ENCODE measurements around the gene IL10RA.
"Not testable (repeated sequence)": the region's sequence is repeated elsewhere in the genome, so short reads cannot be mapped to it uniquely, and the experiment has no call there.

IL10RA gene

DNA sequence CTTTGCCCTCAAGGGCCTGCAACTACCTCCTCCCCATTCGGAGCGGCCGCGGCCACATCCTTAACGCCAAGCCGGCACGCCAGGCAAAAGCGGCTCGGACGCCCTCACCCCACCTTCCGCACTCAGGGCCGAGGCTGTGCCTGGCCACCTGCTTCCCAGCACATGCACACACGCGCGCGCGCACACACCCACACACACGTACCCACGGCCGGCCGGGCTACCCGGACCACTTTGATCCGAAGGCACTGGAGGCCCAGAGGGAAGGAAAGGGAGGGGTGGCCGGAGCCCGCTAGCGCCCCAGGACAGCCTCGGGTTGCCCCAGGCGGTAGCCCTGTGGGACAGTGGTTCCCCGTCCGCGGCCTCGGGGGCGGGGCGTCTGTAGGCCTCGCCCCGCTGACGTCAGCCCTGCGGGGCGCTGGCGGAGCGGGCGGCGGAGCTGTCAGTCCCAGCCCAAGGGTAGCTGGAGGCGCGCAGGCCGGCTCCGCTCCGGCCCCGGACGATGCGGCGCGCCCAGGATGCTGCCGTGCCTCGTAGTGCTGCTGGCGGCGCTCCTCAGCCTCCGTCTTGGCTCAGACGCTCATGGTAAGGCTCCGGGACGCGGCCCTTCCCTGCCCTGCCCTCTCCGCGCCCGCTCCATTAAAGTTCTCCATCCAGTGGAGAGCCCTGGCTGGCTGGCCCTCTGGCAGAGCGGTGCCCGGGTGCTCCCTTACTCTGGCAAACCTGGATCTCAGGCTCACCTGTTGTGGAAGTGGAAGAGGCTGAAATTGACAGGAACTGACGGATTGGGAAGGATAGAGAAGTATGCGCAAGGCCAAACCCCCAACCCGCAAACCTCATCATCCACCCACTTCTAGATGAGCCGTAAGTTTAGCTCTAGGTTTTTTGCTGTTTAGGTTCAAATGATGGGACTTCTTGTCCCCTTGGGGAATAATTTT is at the start of gene IL10RA:
Gene IL10RA, plus strand, starts transcription at position 442 of the 935 bp plus-strand sequence. Its CDS starts 74 bp downstream, at position 516.
- peak; percentile 42 for DNase-seq (ENCODE audit: low spot score)

DNA sequence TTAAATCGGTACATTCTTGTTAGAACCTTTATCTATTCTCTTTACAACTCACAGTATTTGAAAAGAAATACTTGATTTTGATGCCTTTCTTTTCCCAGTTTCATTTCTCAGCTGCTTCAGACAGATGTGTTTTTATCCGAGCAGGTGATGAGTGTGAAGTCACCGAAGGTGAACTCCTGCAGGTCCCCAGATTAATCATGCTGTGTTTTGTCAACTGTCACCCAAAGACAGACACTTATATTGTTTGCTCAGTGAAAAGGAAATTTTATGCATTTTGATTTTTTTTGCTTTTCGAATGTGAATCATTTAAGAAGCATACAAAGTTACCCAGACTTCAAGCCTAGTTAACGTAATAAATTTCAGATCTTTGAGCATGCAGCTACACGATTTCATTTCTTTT is 49.2 kb upstream of the IL10RA start:
- DNase-seq (ENCODE audit: low spot score), result no peak

DNA sequence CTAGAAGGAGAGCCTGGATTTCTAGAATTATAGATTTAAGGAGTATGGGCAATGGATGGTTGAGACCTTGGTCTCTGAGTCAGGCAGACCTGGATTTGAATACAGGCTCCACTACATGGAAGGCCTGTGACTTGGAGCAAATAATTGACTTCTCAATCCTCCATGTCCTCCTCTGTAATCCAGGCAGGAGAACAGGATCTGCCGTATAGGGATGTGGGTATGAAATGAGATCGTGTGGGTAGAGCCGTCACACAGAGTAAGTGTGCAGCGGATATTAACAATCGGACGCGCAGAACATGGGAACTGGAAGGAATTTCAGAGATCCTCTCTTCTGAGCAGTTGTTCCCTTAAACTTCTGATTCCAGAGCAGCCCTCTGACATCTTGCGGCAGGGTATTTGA is 45.5 kb upstream of the IL10RA start:
- no peak for DNase-seq (ENCODE audit: low spot score)

DNA sequence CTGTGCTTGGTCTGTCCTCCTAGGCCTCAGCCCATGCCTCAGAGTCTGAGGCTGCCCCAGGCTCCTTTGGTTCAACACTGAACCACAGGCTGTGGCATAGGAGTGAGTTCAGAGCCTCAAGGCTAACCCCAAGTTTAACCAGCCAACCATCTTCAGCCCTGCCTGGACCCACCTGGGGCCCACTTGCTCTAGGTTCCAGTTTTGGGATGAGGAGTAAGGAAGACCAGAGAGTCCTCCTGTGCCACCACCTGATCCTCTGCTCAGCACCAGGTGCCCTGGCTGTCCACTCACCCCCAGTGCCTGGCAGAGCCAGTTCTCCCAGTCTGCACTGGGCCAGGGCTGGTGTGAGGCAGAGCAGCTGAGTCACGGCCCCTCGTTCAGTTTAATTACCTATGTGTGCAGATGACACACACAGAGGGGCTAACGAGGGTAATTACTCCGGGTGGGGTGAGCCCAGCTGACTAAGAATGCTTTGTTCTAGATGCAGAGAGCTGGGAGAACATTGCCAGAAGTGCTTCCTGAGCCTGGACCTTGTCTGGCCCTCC is 45.0 kb upstream of the IL10RA start:
- no peak for DNase-seq (ENCODE audit: low spot score)

DNA sequence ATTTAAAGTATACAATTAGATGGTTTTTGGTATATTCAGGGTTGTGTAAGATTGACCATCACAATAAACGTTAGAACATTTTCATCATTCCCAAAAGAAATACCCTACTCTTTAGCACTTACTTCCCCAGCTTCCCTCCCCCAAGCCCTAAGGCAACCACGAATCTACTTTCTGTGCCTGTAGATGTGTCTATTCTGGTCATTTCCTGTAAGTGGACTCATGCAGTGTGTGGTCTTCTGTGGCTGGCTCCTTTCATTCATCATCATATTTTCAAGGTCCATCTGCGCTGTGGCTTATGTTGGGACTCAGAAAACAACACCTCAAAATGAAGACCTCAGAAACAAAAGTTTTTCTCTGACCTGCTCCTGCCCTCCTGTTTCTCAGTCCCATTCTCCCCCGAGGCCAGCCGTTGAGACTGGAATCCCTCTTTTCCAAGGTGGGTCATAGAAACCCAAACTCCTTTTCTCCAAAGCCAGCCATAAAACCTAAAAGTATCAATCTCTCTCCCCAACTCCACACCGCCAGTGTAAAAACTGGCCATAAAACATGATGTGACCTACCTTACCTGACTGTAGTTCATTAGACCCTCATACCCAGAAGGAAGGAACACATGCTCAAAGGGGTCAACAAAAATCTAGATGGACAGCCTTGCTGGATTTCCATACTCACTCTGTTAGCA is 44.1 kb upstream of the IL10RA start:
- DNase-seq (ENCODE audit: low spot score), result no peak

DNA sequence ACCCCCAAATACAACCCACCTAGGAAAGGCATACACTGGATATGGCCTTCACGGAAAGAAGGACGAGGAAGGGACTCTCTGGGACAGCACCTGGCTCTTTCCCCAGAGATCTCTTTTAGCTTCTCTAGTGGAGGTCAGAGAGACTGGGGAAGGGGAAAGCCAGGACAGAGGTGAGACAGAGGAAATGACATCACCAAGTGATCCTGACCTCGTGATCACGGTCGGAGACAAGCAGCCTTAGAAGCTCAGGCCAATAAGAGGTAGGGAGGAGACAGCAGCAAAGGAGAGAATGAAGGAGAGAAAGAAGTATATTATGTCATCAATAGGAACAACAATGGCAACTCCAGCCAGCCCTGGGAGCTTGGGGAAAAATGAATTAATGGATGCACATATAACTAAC is 41.6 kb upstream of the IL10RA start:
- no peak for DNase-seq (ENCODE audit: low spot score)

DNA sequence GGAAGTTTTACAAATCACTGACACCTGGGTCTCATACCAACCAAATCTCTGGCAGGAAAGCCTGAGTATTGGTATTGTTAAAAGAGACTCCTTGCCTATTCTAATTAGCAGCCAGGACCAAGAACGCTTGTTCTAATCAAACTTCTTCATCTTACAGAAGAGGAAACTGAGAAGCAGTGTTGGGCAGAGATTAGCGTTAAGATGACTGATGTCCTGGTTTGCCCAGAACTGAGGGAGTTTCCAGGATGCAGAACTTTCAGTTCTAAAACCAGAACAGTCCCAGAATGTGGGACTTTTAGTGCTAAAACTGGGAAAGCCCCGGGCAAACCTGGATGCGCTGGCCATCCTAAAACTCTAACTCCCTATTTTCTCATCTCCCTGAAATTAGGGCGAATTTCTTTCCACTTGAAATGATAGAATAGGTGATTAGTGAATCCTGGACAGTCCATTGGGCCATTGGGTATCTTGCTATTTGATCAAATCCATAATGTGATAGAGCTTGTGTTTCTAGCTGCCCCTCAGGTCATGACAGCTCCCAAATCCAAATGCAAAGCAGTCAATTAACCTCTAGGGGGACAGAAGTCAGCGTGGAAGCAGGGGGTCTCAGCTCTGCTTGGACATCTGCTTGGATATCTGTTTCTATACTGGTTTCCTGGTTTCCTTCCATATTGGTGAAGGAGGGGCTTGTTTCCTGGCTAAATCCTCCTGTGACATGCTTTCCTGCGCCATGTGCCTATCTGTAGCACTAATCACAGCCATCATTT is 41.0 kb upstream of the IL10RA start:
- no peak for DNase-seq (ENCODE audit: low spot score)

DNA sequence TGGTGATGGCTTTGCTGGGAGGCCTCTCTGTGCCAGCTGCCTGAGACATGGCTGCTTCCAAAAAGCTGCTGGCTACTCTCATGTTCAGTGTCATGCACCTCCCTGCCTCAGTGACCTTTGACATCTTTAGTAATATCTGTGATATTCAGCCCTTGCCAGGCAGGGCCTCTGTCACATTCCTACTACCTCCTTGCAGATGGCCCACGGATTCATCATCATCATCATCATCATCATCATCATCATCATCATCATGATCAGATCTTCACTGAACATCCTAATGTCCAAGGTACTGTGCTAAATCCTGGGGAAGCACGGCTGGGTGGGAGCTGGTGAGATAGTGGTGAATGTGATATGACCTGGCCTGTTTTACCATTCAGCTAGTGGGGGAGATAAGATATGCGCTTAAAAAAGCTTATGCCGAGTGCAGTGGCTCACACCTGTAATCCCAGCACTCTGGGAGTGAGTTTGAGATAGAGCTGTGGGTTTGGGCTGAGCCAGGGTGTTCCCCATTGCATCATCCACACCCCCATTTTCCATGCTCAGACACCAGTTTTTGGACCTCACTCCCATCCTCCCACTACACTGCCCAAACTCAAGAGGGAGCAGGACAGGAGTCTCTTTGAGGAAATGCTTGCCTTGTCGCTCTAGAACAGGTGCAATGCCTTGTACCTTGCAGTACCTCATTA is 39.9 kb upstream of the IL10RA start:
- DNase-seq (ENCODE audit: low spot score), result no peak

DNA sequence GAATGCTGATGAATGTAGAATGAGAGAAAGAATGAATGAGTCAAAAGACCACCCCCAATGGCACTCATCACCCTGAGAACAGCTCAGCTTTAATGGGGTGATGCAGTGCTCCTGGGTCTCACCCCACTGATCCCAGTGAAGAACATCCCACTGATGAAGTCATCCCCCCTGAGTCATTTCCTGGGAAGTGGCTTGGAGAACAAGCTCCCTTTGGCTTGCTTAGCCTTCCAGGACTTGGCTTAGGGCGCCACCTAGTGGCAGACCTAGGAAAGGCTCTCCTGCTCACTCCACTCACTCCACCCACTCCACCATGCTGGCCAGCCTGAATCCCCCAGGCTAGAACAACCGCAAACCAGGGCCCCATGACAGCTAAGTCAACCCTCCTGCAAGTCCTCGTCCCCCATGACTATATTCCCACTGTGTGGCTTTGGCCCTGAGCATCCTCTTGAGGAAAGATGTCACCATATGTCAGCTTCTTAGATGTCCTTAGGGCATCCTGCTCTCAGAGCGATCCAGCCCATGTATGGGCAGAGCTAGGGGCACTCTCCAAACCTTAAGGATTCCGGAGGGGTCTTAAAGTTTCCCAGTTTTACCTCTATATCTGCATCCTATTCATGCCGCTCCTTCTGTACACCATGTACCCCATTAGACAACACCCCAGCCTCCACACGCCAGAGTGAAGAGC is 39.2 kb upstream of the IL10RA start:
- DNase-seq (ENCODE audit: low spot score), result peak; percentile 93

DNA sequence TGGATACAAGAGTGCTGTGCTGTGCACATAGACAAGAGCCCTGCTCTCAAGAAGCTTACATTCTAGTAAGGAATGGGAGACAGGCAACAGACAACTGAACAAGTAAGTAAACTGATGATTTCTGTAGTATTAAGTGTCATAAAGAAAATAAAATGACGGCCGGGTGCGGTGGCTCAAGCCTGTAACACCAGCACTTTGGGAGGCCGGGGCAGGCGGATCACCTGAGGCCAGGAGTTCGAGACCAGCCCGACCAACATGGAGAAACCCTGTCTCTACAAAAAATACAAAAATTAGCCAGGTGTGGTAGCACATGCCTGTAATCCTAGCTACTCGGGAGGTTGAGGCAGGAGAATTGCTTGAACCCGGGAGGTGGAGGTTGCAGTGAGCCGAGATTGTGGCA is 38.4 kb upstream of the IL10RA start:
- DNase-seq (ENCODE audit: low spot score), result not testable (repeated sequence)

DNA sequence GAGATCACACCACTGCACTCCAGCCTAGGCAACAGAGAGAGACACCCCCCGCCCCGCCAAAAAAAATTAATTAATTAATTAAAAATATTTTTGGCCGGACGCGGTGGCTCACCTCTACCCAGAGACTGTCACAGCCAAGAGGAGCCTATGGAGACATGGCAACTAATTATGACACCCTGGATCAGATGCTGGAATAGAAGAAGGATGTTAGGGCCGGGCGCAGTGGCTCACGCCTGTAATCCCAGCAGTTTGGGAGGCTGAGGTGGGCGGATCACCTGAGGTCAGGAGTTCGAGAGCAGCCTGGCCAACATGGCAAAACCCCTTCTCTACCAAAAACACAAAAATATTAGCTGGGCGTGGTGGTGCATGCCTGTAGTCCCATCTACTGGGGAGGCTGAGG is 37.7 kb upstream of the IL10RA start:
- DNase-seq (ENCODE audit: low spot score), result not testable (repeated sequence)

DNA sequence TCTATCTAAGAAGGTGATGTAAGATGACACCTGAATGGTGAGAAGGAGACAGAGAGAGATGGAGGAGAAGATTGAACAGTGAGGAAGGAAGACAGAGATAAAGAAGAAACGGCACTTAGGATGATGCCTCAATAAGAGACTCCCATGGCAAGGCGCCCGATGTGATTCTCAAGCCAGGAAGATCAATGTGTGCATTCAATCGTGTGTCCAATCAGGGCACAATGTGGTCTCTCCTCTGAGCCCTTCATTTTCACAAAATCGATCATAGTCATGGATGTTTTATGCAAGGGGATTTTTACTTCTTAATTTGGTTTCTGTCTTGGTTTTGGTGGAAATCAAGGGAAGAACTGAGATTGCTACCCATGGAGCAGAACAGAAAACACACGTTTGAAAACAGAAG is 37.1 kb upstream of the IL10RA start:
- no peak for DNase-seq (ENCODE audit: low spot score)

DNA sequence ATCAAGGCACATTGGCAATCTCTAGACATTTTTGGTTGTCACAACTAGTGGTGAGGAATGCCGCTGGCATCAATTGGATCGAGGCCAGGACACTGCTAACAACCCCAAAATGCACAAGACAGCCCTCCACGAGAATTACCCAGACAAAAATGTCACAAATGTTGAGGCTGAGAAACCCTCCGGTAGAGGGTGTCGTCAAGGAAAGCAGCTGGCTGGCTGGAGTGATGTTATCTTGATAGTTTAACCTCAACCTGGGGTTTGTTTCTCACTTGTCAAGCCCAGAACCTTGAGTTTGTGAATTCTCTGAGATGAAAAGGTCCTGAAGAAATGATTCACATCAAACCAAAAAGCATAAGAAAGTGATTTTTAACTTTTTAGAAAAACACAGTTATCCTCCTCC is 35.9 kb upstream of the IL10RA start:
- no peak for DNase-seq (ENCODE audit: low spot score)

DNA sequence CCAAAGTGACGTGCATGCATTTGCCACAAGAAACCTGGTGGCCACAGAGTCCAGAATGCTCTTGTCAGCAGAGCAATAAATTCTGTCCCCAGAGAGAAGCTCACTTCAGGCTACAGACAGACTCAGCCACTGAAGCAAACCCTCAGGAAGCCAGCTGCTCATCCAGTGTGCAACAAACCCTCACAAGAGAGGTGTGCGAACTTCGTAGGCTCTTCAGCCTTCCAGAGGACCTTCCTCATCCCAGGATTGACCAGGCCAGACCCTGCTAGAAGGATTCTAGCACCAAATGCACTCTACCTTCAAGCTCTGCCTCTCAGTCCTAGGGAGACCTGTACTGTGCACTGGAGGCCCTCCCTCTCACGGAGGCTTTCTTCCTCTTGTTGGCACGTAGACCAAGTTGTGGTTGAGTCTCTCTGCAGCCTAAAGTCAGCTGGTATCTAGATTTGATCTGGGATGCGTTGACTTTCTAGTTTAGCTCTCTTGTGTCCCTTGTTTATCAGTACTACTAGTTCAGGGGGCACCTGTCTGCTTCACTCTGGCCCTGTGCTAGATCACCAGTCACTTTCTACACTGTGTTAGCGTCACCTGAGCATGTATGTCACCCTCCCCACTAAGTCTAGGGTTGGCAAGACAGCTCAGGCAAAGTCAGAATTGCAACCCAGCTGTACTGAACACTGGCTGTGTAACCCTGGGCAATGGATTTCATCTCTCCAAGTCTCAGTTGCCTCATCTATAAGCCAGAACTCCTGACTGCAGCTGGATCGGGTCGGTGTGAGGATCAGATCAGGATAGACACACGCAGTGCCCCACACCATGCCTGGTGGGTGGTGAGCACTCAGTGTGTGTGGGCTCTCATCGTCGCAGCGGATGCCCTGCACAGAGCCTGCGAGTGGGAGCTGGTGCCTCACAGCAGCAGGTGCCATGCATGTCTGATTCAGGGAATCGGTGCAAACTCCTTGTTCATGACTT is 34.9 kb upstream of the IL10RA start:
- DNase-seq (ENCODE audit: low spot score), result no peak

DNA sequence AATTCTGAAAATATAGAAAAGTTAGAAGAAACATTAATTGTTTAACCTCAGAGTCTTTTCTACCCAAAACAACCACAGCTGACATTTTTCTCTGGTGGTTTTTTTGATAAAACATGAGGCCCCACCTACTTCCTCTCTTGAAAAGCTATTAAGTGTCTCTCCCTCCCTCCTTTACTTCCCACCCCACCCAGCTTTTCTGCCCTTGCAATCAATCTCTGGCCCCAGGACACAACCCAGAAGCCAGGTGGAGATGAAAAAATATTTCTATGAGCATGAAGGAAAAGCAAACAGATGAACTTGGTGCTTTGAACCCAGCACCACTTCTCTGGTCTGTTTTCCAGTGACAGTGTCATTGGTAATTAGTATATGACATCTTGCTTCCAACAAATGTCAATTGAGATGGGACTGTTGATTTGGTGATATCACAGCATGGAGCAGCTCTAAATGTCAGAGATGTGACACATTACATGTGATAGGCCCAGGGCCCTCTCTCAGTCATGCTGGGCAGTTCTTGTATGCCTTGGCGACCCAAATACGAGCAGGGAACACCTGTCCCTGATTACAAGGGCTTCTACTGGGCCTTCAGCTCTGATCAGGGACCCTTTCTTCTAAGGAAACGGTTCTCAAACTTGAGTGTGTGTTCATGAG is 33.0 kb upstream of the IL10RA start:
- DNase-seq (ENCODE audit: low spot score), result no peak

DNA sequence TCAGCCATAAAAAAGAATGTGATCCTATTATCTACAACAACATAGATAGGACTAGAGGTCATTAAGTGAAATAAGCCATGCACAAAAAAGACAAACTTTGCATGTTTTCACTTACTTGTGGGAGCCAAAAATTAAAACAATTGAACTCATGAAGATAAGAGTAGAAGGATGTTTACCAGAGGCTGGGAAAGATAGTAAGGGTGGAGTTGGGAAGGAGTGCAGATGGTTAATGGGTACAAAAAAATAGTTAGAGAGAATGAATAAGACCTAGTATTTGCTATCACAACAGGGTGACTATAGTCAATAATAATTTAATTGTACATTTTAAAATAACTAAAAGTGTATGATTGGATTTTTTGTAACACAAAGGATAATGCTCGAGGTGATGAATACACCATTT is 27.2 kb upstream of the IL10RA start:
- no peak for DNase-seq (ENCODE audit: low spot score)

DNA sequence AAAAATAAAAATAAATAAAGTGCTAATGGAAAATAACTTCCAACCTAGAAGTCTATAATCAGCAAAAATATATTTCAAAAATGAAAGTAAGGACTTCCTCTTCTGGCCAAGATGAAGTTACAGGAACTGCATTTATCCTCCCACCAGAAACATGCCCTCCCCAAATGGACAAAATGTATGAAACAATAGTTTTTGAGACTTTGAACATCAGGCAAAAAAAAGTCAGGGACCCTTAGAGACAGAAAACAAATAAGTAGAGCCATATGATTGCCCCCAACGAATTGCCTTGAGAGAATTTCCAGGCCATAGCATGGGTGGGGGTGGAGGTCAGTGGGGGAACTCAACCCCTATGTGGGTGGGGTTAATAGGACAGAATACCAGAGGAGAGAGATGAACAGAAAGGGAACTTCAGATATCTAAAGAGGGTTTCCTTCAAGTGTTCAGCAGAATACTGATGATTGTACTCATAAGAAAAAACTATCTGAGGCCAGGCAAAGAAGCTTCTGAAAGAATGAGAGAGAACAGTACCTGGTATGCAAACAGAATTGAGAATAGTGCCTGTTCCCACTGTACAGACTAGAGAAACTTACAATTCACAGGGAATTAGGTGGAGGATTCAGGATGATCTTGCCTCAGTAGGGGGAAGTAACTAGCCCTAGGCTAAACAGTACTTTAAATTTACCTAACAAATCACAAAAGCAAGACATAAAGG is 26.6 kb upstream of the IL10RA start:
- no peak for DNase-seq (ENCODE audit: low spot score)

DNA sequence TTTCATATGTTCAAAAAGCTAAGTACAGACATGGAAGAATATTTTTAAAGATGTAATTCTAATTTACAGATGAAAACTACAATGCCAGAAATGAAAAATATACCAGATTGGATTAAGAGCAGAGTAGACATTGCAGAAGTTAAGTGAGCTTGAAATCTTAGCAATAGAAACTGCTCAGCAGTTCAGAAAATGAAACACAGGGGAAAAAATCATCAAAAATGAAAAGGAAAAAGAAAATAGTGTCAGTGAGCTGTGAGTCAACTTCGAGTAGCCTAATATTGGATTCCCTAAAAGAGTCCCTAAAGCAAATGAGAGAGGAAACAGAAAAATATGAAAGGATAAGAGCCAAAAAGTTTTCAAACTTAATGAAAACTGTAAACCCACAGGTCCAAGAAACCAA is 25.8 kb upstream of the IL10RA start:
- no peak for DNase-seq (ENCODE audit: low spot score)

DNA sequence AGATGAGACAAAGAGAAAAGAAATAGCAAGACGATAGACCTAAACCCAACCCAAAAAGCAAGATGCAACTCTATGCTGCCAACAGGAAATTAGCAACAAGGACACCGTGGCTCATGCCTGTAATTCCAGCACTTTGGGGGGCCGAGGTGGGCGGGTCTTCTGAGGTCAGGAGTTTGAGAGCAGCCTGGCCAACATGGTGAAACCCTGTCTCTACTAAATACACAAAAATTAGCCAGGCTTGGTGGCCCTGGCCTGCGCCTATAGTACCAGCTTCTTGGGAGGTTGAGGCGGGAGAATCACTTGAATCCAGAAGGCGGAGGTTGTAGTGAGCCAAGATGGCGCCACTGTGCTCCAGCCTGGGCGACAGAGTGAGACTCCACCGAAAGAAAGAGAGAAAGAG is 24.3 kb upstream of the IL10RA start:
- no peak for DNase-seq (ENCODE audit: low spot score)
